ENCODE results near the gene CD55. TPM values are rescaled to one million over a fixed set of nuclear protein-coding genes. Genes with fewer than 3 reads are reported as not detected.

Gene CD55
- total RNA-seq, 1 experiment from 2014 or later: 75.4 TPM

DNA sequence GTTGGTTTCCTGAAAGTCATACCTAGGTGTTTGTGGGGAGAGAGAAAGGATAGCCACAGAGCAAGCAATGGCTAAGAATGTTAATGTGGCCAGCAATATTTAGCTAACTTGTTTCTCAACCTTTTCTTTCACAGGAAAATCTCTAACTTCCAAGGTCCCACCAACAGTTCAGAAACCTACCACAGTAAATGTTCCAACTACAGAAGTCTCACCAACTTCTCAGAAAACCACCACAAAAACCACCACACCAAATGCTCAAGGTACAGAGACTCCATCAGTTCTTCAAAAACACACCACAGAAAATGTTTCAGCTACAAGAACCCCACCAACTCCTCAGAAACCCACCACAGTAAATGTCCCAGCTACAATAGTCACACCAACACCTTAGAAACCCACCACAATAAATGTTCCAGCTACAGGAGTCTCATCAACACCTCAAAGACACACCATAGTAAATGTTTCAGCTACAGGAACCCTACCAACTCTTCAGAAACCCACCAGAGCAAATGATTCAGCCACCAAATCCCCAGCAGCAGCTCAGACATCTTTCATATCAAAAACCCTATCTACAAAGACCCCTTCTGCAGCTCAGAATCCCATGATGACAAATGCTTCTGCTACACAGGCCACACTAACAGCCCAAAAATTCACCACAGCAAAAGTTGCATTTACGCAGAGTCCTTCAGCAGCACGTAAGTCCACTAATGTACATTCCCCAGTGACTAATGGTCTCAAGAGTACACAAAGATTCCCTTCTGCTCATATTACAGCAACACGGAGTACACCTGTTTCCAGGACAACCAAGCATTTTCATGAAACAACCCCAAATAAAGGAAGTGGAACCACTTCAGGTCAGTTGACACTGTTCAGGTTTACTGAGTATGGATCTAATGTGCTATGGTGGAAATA, 15.3 kb downstream of the CD55 start:
- H3K79me2 ChIP-seq (ENCODE audit: insufficient read depth, low read length): no peaks in the 10 kb centered on the region
- no peaks in the 10 kb centered on the region for H3K9me2 ChIP-seq (ENCODE audit: insufficient read depth)
- intact Hi-C loops (cut with micrococcal nuclease): no loop called here
- no peak overlapping the region for H3K9ac ChIP-seq (ENCODE audit: low read length)
- ChIA-PET POLR2A (no interaction called here), RAD21 (ENCODE audit: low non-redundant PET in 1 of 2, low total read pairs in 2 of 2, uncharacterized antibody in 2 of 2, unreplicated experiment in 2 of 2) (no interaction called here), CTCF (no interaction called here)
- ATAC-seq (no peak), DNase-seq (ENCODE audit: low read depth, low spot score) (no peak)
- peaks cover 0 to 21% of the 10 kb centered on the region in 2 experiments; a peak in 2 of 4 replicates for H3K36me3 ChIP-seq (ENCODE audit: control insufficient read depth in 1 of 2, insufficient read depth in 2 of 2, low read length in 2 of 2)
- H2AFZ ChIP-seq (ENCODE audit: low read depth, low read length, poor library complexity, severe bottlenecking): no peak overlapping the region
- BruUV-seq (replicated peaks): no TSS peak
- no peaks in the 10 kb centered on the region for H3K4me1 ChIP-seq (ENCODE audit: control insufficient read depth in 1 of 2, insufficient read depth in 2 of 2, low read length in 2 of 2)
- no peaks in the 10 kb centered on the region for H3K27me3 ChIP-seq (ENCODE audit: insufficient read depth, low read length)
- H3K27ac ChIP-seq (ENCODE audit: low read depth, low read length): no peak overlapping the region
- H3K9me3 ChIP-seq (ENCODE audit: control insufficient read depth in 1 of 2, insufficient read depth in 1 of 2, low read depth in 1 of 2, low read length in 2 of 2): no peaks in the 10 kb centered on the region
- no peak overlapping the region for H3K4me2 ChIP-seq (ENCODE audit: low read length)
- no peaks in the 10 kb centered on the region for H4K20me1 ChIP-seq (ENCODE audit: insufficient read depth)
- TF ChIP-seq TCF7L2 (IDR thresholded peaks at IDR 0.05; ENCODE audit: borderline replicate concordance, extremely low read depth, insufficient read depth, insufficient read length) (no peak), EGR1 (IDR thresholded peaks at IDR 0.05; ENCODE audit: low read depth) (no peak), ZFX (IDR thresholded peaks at IDR 0.05) (no peak)
- H3K4me3 ChIP-seq (replicated peaks in 1 of 2; ENCODE audit: low read depth in 1 of 2, low read length in 2 of 2): no peak overlapping the region

DNA sequence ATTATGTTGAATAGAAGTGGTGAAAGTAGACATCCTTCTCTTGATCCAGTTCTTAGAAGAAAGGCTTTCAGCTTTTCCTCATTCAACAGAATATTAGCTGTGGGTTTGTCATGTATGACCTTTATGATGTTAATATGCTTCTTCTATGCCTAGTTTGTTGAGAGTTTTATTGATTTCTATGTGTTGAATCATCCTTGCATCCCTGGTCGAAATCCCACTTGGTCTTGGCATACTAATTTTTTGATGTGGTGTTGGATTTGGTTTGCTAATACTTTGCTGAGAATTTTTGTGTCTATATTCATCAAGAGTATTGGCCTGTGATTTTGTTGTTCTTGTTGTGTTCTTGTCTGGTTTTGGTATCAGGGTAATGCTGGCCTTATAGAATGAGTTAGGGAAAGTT, 20.9 kb downstream of the CD55 start:
- H3K4me3 ChIP-seq (replicated peaks in 1 of 2; ENCODE audit: low read depth in 1 of 2, low read length in 2 of 2): no peak overlapping the region
- intact Hi-C loops (cut with micrococcal nuclease): no loop called here
- H4K20me1 ChIP-seq (ENCODE audit: insufficient read depth): no peaks in the 10 kb centered on the region
- DNase-seq (ENCODE audit: low read depth, low spot score): no peak
- no TSS peak for BruUV-seq (replicated peaks)
- CTCF ChIA-PET: interaction anchor here (1.2 kb wide), 1 partner anchor 63 kb away, joined by 3 read pairs; no protein-coding TSS in a partner anchor
- peaks cover 0 to 1% of the 10 kb centered on the region in 2 experiments; a peak in 1 of 4 replicates for H3K36me3 ChIP-seq (ENCODE audit: control insufficient read depth in 1 of 2, insufficient read depth in 2 of 2, low read length in 2 of 2)
- H3K4me1 ChIP-seq (ENCODE audit: control insufficient read depth in 1 of 2, insufficient read depth in 2 of 2, low read length in 2 of 2): peaks cover 0 to 3% of the 10 kb centered on the region in 2 experiments; a peak in 1 of 4 replicates
- no peaks in the 10 kb centered on the region for H3K27me3 ChIP-seq (ENCODE audit: insufficient read depth, low read length)
- POLR2A ChIA-PET: no interaction called here
- RAD21 ChIA-PET (ENCODE audit: low non-redundant PET in 1 of 2, low total read pairs in 2 of 2, uncharacterized antibody in 2 of 2, unreplicated experiment in 2 of 2): no interaction called here
- ATAC-seq: no peak
- H3K9me3 ChIP-seq (ENCODE audit: control insufficient read depth in 1 of 2, insufficient read depth in 1 of 2, low read depth in 1 of 2, low read length in 2 of 2): no peaks in the 10 kb centered on the region
- no peak overlapping the region for H3K27ac ChIP-seq (ENCODE audit: low read depth, low read length)
- H3K79me2 ChIP-seq (ENCODE audit: insufficient read depth, low read length): no peaks in the 10 kb centered on the region
- H3K9ac ChIP-seq (ENCODE audit: low read length): no peak overlapping the region
- no peak overlapping the region for H2AFZ ChIP-seq (ENCODE audit: low read depth, low read length, poor library complexity, severe bottlenecking)
- H3K4me2 ChIP-seq (ENCODE audit: low read length): no peak overlapping the region
- no peaks in the 10 kb centered on the region for H3K9me2 ChIP-seq (ENCODE audit: insufficient read depth)
- TF ChIP-seq CEBPB (IDR thresholded peaks at IDR 0.05; ENCODE audit: low read depth) (no peak), SP1 (IDR thresholded peaks at IDR 0.05; ENCODE audit: low read depth) (no peak), ELF1 (IDR thresholded peaks at IDR 0.05; ENCODE audit: borderline replicate concordance, low read depth) (no peak), JUND (IDR thresholded peaks at IDR 0.05) (no peak), SRF (IDR thresholded peaks at IDR 0.05; ENCODE audit: low read depth) (no peak), YY1 (IDR thresholded peaks at IDR 0.05; ENCODE audit: extremely low read depth, insufficient replicate concordance, low read depth, low read length) (no peak), EZH2phosphoT487 (IDR thresholded peaks at IDR 0.05; ENCODE audit: borderline replicate concordance) (no peak), ZNF274 (IDR thresholded peaks at IDR 0.05; ENCODE audit: low read depth, low read length) (no peak)
- TF ChIP-seq, protein P1, sequence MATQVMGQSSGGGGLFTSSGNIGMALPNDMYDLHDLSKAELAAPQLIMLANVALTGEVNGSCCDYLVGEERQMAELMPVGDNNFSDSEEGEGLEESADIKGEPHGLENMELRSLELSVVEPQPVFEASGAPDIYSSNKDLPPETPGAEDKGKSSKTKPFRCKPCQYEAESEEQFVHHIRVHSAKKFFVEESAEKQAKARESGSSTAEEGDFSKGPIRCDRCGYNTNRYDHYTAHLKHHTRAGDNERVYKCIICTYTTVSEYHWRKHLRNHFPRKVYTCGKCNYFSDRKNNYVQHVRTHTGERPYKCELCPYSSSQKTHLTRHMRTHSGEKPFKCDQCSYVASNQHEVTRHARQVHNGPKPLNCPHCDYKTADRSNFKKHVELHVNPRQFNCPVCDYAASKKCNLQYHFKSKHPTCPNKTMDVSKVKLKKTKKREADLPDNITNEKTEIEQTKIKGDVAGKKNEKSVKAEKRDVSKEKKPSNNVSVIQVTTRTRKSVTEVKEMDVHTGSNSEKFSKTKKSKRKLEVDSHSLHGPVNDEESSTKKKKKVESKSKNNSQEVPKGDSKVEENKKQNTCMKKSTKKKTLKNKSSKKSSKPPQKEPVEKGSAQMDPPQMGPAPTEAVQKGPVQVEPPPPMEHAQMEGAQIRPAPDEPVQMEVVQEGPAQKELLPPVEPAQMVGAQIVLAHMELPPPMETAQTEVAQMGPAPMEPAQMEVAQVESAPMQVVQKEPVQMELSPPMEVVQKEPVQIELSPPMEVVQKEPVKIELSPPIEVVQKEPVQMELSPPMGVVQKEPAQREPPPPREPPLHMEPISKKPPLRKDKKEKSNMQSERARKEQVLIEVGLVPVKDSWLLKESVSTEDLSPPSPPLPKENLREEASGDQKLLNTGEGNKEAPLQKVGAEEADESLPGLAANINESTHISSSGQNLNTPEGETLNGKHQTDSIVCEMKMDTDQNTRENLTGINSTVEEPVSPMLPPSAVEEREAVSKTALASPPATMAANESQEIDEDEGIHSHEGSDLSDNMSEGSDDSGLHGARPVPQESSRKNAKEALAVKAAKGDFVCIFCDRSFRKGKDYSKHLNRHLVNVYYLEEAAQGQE (IDR thresholded peaks at IDR 0.05; ENCODE audit: low read depth): no peak
- TF ChIP-seq, protein P2, sequence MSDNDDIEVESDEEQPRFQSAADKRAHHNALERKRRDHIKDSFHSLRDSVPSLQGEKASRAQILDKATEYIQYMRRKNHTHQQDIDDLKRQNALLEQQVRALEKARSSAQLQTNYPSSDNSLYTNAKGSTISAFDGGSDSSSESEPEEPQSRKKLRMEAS (IDR thresholded peaks at IDR 0.05): no peak
- TF ChIP-seq, protein P3, sequence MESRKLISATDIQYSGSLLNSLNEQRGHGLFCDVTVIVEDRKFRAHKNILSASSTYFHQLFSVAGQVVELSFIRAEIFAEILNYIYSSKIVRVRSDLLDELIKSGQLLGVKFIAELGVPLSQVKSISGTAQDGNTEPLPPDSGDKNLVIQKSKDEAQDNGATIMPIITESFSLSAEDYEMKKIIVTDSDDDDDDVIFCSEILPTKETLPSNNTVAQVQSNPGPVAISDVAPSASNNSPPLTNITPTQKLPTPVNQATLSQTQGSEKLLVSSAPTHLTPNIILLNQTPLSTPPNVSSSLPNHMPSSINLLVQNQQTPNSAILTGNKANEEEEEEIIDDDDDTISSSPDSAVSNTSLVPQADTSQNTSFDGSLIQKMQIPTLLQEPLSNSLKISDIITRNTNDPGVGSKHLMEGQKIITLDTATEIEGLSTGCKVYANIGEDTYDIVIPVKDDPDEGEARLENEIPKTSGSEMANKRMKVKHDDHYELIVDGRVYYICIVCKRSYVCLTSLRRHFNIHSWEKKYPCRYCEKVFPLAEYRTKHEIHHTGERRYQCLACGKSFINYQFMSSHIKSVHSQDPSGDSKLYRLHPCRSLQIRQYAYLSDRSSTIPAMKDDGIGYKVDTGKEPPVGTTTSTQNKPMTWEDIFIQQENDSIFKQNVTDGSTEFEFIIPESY (IDR thresholded peaks at IDR 0.05; ENCODE audit: extremely low read depth, insufficient replicate concordance, low read length): no peak
